NCI-H2196 treated with DMSO at 0.1 percent for 48 hours (cell line): ENCODE measurements around the gene SRPK1.
A peak's percentile ranks its signal among the peaks of the same experiment; 100 is the strongest.
"Not testable (repeated sequence)": the region's sequence is repeated elsewhere in the genome, so short reads cannot be mapped to it uniquely, and the experiment has no call there.

ENCODE experiments used
- DNase-seq: peaks from one replicate; lab custom pipeline; 2025; ENCODE audit not compliant: unreplicated experiment; lab: John Stamatoyannopoulos, UW

Gene SRPK1

DNA sequence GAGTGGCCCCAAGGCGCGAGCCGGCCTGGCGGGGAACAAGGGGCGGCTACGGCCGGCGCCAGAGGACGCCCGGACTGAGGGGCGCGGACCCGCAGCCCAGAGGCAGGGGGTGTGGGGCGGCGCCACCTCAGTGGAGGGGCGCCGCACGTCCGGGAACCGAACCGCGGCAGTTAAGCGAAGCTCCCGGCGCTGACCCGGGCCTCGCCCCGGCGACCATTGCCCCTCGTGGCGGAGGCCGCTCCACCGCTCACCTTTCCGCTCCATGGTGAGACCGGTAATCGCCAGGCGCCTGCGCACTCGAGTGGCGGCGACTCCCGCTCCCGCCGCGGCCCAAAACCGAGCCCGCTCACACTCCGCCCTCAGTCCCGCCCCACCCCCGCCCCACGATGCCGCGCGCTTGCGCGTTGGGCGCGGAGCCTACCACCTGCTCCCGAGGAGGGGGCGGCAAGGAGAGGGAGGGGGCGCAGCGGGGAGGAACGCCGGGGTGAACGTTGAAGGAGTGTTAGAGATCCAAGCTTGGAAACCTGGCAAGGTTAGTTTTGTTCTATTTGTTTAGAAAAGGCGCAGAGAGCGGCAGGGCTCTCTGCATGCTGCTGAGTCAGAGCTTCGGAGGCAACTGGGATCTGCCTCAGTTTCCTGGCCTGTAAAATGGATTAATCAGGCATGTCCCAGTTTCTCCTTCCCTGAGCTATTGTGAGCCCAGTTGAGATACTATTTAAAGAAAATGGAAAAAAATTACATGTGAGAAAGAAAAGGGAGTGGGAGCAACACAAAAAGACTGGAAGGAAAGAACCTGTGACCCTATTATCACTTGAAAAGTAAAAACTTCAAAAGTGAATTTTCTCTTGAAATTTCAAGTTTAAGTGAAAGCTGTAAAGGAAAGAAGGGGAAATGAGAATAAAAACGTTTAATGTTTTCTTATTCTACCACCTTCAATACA lies at the start of gene SRPK1:
Gene SRPK1 (minus strand): TSS at position 306 of the 940 bp plus-strand sequence. CDS start 42 bp downstream, at position 264.
- peak; percentile 82 for DNase-seq

DNA sequence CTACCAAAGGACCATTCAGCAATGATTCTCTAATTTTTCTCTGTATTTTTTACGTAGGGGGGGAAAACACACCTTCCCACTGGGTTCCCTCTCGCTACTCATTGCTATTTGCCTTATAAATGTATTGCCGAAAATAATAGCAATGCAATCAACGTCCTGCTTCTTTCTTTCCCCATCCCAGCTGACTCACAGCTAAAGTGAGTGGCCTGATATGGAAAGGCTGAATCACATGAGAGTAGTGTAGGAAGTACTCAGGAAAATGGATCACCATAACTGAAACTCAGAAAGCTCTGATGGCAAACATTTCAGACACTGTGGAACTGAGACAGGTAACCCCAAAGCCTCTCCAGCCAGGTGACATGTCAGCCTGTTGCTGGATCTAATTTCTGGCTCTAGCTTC lies 49.3 kb upstream of the SRPK1 start:
- DNase-seq: no peak

DNA sequence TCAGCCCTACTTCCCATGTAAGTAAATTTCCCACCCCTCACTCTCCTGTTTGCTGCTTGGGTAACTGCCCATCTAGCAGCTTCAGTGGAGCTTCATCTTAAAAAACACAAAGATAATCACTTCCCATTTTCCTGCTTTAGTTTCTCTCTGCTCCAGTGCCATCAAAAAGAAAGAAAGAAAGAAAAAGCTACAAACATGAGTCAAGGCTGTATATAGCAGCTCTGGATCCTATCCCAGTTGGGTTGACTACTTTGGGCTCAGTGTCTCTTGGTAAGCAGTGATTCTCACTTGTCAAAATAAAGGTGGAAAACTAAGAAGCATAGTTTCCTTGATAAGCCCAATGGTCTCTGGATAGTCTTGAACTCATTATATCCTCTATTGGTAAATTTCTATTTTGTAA lies 48.7 kb upstream of the SRPK1 start:
- DNase-seq: no peak

DNA sequence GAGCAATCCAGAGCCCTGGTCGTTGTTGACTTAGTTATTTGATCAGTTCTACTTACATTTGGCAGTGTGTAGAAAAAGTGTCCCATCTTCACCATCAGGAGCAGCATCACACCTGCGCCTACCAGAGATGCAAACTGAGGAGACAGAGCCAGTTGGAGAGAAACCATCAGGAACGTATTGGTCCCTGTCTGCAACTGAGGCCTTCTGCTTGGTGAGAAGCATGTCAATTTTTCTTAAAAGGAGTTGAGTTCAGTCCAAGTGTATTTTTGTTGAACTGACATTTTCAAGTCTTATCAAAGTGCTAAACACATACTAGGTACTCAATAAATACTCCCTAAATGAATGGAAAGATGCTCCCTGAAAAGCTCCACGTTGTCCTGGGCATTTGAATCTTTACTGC lies 47.9 kb upstream of the SRPK1 start:
- DNase-seq: no peak

DNA sequence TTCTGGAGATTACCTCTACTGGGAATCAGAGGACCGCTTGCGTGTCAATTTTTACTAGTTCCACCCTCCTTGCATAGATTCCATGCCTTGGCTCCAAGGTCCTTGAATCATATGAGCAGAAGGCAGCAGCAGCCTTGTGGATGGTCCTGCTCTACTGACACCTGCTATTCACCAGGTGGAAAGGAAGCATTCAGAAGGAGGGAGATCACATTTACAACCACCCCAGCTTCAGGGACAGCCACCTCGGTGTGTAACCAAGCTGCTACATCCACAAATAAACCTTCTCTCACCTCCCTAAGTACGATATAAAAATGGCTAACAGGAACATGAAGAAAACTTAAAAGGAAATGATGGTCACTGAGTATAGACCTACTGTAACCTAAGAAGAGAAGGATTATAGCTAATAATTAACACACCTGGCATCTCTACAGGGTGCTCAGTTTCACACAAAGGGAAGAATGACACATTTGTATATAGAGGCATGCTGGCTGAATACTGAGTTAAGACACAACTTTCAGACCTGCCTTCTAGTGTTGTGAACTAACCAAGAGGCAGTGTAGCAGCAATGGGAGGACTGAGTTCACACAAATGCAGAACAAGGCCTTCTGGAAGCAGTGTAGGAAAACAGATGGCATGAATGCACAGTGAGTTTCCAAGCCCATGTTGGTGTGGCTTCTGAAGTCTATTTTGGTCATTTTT lies 46.3 kb upstream of the SRPK1 start:
- no peak for DNase-seq

DNA sequence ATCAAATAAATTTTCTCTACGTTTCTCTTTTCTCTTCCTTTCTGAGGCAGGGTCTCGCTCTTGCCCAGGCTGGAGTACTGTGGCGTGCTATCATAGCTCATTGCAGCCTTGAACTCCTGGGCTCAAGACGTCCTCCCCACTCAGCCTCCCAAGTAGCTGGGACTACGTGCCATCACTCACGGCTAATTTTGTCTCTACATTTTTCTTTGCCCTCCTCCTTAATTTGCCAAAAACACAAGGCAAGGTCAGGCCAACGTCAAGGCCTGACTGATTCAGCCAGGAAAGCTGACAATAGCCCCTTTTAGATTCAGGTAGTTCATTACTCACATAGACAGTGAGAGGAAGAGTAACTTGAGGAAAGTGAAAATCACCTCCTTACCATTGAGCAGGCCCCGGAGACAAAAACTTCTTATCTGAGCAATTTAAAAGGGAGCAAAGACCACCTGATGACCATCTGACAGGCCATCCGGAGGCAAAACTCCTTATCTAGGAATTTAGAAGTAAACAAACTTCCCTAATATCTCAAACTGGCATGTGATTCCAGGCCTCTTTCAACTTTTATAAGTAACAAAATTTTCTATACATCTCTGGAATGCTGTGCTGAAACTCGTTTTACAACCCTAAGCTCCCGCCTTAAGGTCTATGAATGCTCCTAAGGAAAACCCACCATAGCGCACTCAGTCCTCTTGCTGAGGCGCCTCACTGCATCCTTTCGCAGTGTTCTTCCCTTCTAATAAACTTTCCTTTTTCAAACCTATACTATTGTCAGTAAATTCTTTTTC lies 42.1 kb upstream of the SRPK1 start:
- DNase-seq: no peak

DNA sequence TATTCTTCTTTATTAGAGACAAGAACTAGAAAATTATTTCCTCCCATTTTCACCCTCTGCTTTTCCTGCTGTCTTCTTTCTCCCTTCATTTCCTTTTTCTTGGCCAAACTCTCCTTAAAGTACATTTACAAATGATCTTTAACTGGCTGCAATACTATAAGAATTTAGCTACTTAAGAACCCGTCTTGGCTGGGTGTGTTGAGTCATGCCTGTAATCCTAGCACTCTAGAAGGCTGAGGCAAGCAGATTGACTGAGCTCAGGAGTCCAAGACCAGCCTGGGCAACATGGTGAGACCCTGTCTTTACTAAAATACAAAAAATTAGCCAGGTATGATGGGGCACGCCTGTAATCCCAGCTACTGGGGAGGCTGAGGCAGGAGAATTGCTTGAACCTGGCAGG lies 39.3 kb upstream of the SRPK1 start:
- DNase-seq: no peak

DNA sequence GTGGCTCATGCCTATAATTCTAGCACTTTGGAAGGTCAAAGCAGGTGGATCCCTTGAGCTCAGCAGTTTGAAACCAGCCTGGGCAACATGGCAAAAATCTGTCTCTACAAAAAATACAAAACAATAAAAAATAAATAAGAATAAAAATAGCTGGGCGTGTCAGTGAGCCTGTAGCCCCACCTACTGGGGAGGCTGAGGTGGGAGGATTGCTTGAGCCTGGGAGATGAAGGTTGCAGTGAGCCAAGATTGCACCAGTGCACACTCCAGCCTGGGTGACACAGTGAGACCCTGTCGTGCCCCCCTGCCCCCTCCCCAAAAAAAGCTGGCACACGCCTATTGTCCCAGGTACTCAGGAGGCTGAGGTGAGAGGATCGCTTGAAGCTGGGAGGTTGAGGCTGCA lies 35.1 kb upstream of the SRPK1 start:
- no peak for DNase-seq

DNA sequence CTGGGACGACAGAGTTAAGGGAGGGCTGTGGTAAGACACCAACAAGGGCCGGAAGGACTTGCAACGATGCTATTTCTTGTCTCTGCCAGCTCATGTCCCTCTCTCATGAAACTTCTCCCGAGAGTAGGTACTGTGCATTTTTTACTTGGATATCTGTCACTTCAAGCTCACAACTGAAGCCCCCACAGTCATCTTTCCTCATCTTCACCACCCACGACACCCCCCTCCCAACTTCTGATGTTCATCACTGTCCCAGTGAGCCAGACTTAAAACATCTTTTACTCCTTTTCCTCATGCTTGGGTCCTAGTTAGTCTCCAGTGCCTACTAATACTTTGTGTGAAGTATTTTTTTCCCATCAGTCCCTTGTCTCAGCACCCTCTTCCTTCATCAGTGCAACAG lies 34.6 kb upstream of the SRPK1 start:
- DNase-seq: no peak

DNA sequence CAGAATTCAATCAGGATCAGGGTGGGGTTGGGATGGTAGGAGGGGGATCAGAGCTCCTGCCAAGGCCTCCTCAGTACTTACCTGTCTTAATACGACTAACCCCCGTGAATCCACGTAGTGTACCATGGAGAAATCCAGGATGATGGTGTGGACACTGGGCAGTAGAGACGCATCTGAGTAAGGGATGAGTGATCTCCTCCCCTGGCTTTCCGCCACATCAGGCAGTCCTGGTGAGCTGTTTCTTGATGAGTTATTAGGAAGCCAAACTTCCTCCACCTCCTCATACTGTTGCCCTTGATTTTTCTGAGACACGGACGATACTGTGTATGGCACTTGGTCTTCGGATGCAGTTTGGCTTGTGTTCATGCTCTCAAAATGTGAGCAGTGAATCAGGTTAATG lies 34.2 kb upstream of the SRPK1 start:
- no peak for DNase-seq

DNA sequence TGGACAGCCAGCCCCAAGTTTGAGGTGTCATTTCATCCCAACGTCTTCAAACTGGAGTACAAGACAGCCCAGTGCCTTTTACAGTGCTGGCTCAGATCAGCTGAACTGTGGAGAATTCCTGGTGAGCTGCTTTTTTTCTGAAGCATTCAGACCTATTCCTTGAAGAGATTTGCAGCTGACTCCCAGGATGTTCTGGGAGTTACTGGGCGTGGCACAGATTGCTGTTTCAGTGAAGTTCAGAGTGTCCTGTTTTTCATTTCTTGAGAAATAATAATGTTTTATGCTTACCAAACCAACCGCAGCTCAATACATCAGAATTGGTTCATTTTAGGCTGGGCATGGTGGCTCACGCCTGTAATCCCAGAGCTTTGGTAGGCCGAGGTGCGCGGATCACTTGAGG lies 33.4 kb upstream of the SRPK1 start:
- no peak for DNase-seq

DNA sequence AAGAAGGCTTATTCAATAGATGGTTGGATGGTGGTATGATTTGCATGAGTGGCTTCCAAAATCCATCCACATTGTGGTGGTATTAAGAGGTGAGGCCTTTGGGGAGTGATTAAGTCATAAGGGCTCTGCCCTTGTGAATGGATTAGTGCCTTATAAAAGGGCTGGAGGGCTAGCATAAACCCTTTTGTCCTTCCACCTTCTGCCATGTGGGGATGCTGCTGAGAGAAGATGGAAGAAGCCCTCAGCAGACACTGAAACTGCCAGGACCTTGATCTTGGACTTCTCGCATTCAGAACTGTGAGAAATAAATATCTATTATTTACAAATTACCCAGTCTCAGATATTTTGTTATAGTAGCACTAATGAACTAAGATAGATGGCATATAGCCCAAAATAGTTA lies 27.8 kb upstream of the SRPK1 start:
- DNase-seq: no peak

DNA sequence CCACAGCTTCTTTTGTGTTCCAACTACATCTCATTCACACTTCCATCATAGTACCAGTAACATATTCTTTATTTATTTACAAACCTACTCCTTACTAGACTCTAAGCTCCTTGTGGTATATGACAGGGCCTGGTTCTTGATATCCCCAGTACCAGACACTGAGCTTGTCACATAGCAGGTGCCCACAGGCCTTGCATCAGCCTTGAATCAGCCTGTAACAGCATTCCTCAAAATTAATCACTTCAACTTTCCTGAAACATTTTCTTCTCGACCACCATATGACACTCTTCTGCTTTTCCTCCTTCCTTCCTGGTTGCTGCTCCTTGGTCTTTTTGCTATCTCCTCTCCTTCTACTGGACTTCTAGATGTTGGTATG lies 24.7 kb upstream of the SRPK1 start:
- DNase-seq: no peak

DNA sequence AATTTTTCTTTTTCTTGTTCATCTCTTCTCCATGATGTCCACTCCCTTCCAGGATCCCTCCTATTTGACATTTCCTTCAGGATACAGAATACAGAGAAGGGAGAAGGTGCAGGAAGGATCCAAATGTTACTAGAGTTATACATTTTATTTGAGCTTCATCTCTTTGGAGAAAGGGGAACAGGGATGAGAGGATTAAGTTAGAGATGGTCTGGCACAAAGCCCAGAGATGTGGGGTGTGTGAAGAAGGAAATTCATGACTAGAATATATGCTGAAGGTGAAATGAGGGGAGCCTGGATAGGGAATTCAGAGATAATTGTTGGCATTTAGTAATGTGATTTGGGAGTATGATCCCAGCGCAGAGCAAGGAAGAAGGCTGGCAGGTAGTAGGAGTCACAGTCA lies 22.5 kb upstream of the SRPK1 start:
- DNase-seq: no peak

DNA sequence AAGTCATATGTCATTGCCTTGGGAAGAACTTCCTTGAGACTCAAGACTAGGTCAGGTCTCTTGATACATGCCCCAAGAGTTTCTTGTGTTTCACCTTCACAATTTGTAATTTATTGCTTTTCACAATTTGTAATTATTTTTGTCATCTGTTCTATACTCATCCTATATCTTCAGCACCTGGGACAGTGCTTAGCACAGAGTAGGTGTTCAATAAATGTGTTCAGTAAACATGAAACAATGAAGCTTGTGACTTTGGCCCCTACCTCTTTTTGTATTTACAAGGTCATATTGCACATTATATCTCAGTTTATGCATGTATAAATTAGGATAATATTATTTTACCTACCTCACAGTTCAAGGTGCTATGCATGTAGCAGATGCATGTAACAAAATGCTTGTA lies 21.5 kb upstream of the SRPK1 start:
- no peak for DNase-seq

DNA sequence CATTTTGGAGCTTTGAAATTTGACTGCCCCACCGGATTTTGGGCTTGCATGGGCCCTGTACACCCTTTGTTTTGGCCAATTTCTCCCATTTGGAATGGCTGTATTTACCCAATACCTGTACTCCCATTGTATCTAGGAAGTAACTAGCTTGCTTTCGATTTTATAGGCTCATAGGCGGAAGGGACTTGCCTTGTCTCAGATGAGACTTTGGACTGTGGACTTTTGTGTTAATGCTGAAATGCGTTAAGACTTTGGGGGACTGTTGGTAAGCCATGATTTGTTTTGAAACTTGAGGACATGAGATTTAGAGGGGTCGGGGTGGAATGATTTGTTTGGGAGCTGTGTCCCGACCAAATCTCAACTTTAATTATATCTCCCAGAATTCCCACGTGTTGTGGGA lies 20.3 kb upstream of the SRPK1 start:
- not testable (repeated sequence) for DNase-seq

DNA sequence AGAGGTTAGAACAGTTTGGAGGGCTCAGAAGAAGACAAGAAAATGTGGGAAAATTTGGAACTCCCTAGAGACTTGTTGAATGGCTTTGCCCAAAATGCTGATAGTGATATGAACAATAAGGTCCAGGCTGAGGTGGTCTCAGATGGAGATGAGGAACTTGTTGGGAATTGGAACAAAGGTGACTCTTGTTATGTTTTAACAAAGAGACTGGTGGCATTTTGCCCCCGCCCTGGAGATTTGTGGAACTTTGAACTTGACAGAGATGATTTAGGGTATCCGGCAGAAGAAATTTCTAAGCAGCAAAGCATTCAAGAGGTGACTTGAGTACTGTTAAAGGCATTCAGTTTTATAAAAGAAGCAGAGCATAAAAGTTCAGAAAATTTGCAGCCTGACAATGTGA lies 19.1 kb upstream of the SRPK1 start:
- DNase-seq: not testable (repeated sequence)

DNA sequence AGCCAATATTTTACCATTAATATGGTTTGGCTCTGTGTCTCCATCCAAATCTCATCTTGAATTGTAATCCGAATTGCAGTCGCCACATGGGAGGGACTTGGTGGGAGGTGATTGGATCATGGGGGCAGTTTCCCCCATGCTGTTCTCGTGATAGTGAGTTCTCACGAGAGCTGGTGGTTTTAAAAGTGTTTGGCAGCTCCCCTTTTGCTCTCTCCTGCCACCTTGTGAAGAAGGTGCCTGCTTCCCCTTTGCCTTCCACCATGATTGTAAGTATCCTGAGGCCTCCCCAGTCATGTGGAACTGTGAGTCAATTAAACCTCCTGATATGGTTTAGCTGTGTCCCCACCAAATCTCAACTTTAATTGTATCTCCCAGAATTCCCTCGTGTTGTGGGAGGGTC lies 18.4 kb upstream of the SRPK1 start:
- not testable (repeated sequence) for DNase-seq

DNA sequence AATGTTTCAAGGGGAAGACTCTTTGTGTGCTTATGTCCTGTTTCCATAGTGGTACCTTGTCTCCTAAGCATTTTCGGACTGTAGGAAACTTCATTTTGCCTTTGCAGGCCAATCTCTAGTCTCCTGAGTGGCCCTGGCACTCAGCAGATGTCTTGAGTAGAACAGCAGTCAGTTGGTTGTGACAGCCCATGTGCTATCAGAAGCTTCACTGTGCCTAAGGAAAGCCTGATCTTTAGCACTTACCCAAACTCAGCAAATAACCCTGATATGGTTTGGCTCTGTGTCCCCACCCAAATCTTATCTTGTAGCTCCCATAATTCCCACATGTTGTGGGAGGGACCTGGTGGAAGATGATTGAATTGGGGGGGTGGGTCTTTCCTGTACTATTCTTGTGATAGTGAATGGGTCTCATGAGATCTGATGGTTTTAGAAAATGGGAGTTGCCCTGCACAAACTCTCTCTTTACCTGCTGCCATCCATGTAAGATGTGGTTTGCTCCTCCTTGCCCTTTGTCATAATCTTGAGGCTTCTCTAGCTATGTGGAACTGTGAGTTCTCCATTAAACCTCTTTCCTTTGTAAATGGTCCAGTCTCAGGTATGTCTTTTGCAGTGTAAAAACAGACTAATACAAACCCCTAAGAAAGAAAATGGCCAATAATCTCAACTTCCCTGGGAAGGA lies 15.9 kb upstream of the SRPK1 start:
- DNase-seq: no peak

DNA sequence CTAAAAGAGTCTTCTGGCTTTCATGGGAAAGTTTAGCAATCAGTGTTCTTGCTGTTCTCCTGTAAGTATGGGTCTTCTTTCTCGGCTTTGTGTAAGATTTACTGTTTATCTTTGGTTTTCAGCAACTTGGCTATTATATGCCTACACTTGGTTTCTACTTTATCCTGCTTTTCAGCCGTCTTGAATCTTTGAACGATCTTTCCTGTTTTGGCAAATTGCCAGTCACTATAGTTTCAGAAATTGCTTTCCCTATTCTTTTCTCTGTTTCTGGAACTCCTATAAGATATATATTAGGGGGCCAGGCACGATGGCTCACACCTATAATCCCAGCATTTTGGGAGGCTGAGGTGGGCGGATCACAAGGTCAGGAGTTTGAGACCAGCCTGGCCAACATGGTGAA lies 14.6 kb upstream of the SRPK1 start:
- no peak for DNase-seq

DNA sequence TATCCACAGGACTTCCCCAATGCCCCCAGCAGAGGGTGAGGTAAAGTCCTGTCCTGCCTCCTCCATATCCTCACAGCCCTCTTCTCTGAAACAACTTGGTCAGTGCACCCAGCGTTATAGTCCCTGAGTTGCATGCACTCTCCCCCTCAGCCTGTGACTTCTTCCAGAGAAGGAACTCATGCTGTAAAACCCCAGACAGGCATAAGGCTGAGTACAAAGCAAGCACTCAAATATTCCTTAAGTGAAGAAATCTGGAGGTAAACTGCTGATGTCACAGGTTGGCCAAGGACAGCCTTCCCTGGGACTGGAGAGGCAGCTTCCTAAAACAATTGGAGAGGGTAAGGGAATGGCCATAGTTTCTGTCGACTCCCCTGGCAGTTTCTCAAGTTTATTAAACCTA lies 12.9 kb upstream of the SRPK1 start:
- DNase-seq: no peak
